GM12878 (cell line): Measurements from ENCODE around the gene ZNF48. TPM values are rescaled to one million over a fixed set of nuclear protein-coding genes. Genes with fewer than 3 reads are reported as not detected.
A peak's percentile ranks its signal among the peaks of the same experiment; 100 is the strongest.

Experiments
- BMI1 ChIP-seq: fragments of 450-650 bp; IDR thresholded peaks from 2 replicates; pipeline ENCODE4 v1.6.1; 2016; ENCODE audit warnings: mild to moderate bottlenecking, moderate library complexity, borderline replicate concordance
- CBFB ChIP-seq: IDR thresholded peaks from 2 replicates; pipeline ENCODE4 v1.6.1; 2016; ENCODE audit warnings: antibody characterized with exemption, low read depth
- EGR1 ChIP-seq, 2 experiments: IDR thresholded peaks; 1 replicate in 1 of 2; 2 replicates in 1 of 2; pipeline ENCODE4 v1.6.1; 2011 to 2012; ENCODE audit warnings: low read depth in 2 of 2, low read length in 2 of 2, borderline replicate concordance in 1 of 2, mild to moderate bottlenecking in 1 of 2, moderate library complexity in 1 of 2
- ESRRA ChIP-seq: IDR thresholded peaks from 2 replicates; pipeline ENCODE4 v1.6.1; 2012; ENCODE audit warnings: mild to moderate bottlenecking, low read length, improper control_type of control experiment
- EZH2 ChIP-seq: IDR thresholded peaks from 2 replicates; pipeline ENCODE4 v1.6.1; 2012; ENCODE audit warnings: low read depth, mild to moderate bottlenecking, control low read depth, inconsistent platforms, low read length, borderline replicate concordance; ENCODE audit not compliant: control insufficient read depth
- IKZF1 ChIP-seq: fragments of 450-650 bp; conservative IDR thresholded peaks from 2 replicates; pipeline ENCODE4 v1.6.1; 2017; ENCODE audit warnings: antibody characterized with exemption, mild to moderate bottlenecking
- IRF3 ChIP-seq: fragments of 450-650 bp; IDR thresholded peaks from 2 replicates; pipeline ENCODE4 v1.6.1; 2014; ENCODE audit warnings: mild to moderate bottlenecking
- MEF2B ChIP-seq: fragments of 450-650 bp; IDR thresholded peaks from 2 replicates; pipeline ENCODE4 v1.6.1; 2018; ENCODE audit warnings: mild to moderate bottlenecking, moderate library complexity; ENCODE audit not compliant: partially characterized antibody, poor library complexity, severe bottlenecking
- PKNOX1 ChIP-seq: fragments of 450-650 bp; IDR thresholded peaks from 2 replicates; pipeline ENCODE4 v1.6.1; 2016; ENCODE audit warnings: mild to moderate bottlenecking
- PML ChIP-seq: IDR thresholded peaks from 2 replicates; pipeline ENCODE4 v1.6.1; 2012; ENCODE audit warnings: low read length, inconsistent platforms
- RELA ChIP-seq: fragments of 450-650 bp; IDR thresholded peaks from 2 replicates; pipeline ENCODE4 v1.8.0; 2014; ENCODE audit warnings: borderline replicate concordance; ENCODE audit not compliant: partially characterized antibody
- REST ChIP-seq: IDR thresholded peaks from 2 replicates; pipeline ENCODE4 v1.6.1; 2012; ENCODE audit warnings: mild to moderate bottlenecking, low read depth, low read length
- SPI1 ChIP-seq: IDR thresholded peaks from 2 replicates; pipeline ENCODE4 v1.6.1; 2011; ENCODE audit warnings: low read depth, mild to moderate bottlenecking, low read length, moderate library complexity, borderline replicate concordance; ENCODE audit not compliant: insufficient read depth
- STAT3 ChIP-seq: IDR thresholded peaks from 2 replicates; pipeline ENCODE4 v1.6.1; 2011; ENCODE audit warnings: low read depth, low read length, improper control_type of control experiment
- SUPT20H ChIP-seq: IDR thresholded peaks from 2 replicates; pipeline ENCODE4 v1.6.1; 2011; ENCODE audit warnings: low read depth, mild to moderate bottlenecking, low read length, moderate library complexity, borderline replicate concordance; ENCODE audit not compliant: control insufficient read depth
- ZNF274 ChIP-seq: IDR thresholded peaks from one replicate; pipeline ENCODE4 v1.8.0; 2011; ENCODE audit not compliant: insufficient read length, insufficient read depth
- ZNF687 ChIP-seq: fragments of 450-650 bp; IDR thresholded peaks from 2 replicates; pipeline ENCODE4 v1.6.1; 2017; ENCODE audit warnings: mild to moderate bottlenecking, moderate library complexity
- polyA plus RNA-seq, 11 experiments: library from polyadenylated mRNA; depleted of rRNA in 4 of 11; unstranded in 6 of 11; stranded (reverse) in 5 of 11; fragments of >200 nt; fragmentation: Nextera tagmentation in 4 of 11; fragmentation: Illumina TruSeq in 1 of 11; extraction: Ambion mirVana in 4 of 11; extraction: Trizol in 1 of 11; gene quantifications; 1 replicate in 1 of 11; 2 replicates in 10 of 11; pipeline versions ENCODE4 v1.2.1 to v1.2.3, GENCODE V29; 2011 to 2016; ENCODE audit warnings: inconsistent platforms in 2 of 11, missing spikeins in 2 of 11, low read depth in 1 of 11
- total RNA-seq, 4 experiments: library from RNA; depleted of rRNA in 3 of 4; stranded (reverse); fragments of >200 nt in 3 of 4; fragmentation: Illumina TruSeq in 1 of 4; extraction: Trizol in 1 of 4; gene quantifications; 2 replicates each; pipeline versions ENCODE4 v1.2.1 to v1.2.3, GENCODE V29; 2013 to 2021

The ZNF48 gene
- total and polyA plus RNA-seq, 10 of the 15 experiments (the other 5 are each of a cell fraction or from before 2014, with no cell fraction given), result 0.14 to 12.0 (median 4.2) TPM

GRCh38 chr16:30381291-30382041, 13.8 kb upstream of the ZNF48 start (continued):
- TF ChIP-seq REST (no peak), EZH2 (no peak), EGR1 (IDR thresholded peaks at IDR 0.05; ENCODE audit: borderline replicate concordance in 1 of 2, low read depth in 2 of 2, low read length in 2 of 2) (no peak), IRF3 (no peak), PKNOX1 (no peak), CBFB (no peak), SUPT20H (no peak), MEF2B (peak; percentile 37), BMI1 (no peak), STAT3 (no peak), PML (no peak), SPI1 (peak; percentile 24; the same call in 1 of the 2 replicates), IKZF1 (no peak), ESRRA (no peak), RELA (no peak), ZNF274 (no peak), ZNF687 (peak; percentile 83)
